ENCODE measurements around the gene FIP1L1. TPM values are rescaled to one million over a fixed set of nuclear protein-coding genes. Genes with fewer than 3 reads are reported as not detected.

The FIP1L1 gene
- total and polyA plus RNA-seq, 2 of the 13 experiments (the other 11 are each of a cell fraction or from before 2014, with no cell fraction given): 14.9 to 69.4 TPM

GRCh38 chr4:53377319-53378170, at the start of gene FIP1L1 (continued):
- TF ChIP-seq TEAD2 (CRISPR knock-in tag; IDR thresholded peaks at IDR 0.05): no peak
- 0 out of 2 replicates have a peak, but pooled peaks have one; percentile 22 for TF ChIP-seq ZNF101 (CRISPR knock-in tag; IDR thresholded peaks at IDR 0.05; ENCODE audit: borderline replicate concordance, low read depth)
- no peak for TF ChIP-seq RFXANK (CRISPR knock-in tag; IDR thresholded peaks at IDR 0.05)
- no peak for TF ChIP-seq ZNF207 (IDR thresholded peaks at IDR 0.05; ENCODE audit: borderline replicate concordance)
- no peak for TF ChIP-seq ZNF549 (CRISPR knock-in tag; IDR thresholded peaks at IDR 0.05)
- TF ChIP-seq ZBTB3 (CRISPR knock-in tag; IDR thresholded peaks at IDR 0.05; ENCODE audit: borderline replicate concordance, low read depth): no peak
- TF ChIP-seq NFYC (CRISPR knock-in tag; IDR thresholded peaks at IDR 0.05): peak; percentile 49
- TF ChIP-seq TARDBP (CRISPR knock-in tag; IDR thresholded peaks at IDR 0.05): peak; percentile 62; the same call in 1 of the 2 replicates
- TF ChIP-seq ZSCAN5A (CRISPR knock-in tag; IDR thresholded peaks at IDR 0.05; ENCODE audit: borderline replicate concordance): peak; percentile 76; the same call in 1 of the 2 replicates
- 0 out of 2 replicates have a peak, but pooled peaks have one; percentile 36 for TF ChIP-seq KDM4B (CRISPR knock-in tag; IDR thresholded peaks at IDR 0.05)
- TF ChIP-seq ZNF782 (CRISPR knock-in tag; IDR thresholded peaks at IDR 0.05; ENCODE audit: borderline replicate concordance): peak; percentile 61; the same call in 1 of the 2 replicates
- TF ChIP-seq ZNF343 (CRISPR knock-in tag; IDR thresholded peaks at IDR 0.05): 0 out of 2 replicates have a peak, but pooled peaks have one; percentile 73
- TF ChIP-seq FOXP4 (CRISPR knock-in tag; IDR thresholded peaks at IDR 0.05): peak; percentile 46; the same call in 1 of the 2 replicates
- TF ChIP-seq ZBTB46 (CRISPR knock-in tag; IDR thresholded peaks at IDR 0.05; ENCODE audit: borderline replicate concordance): no peak
- TF ChIP-seq HOXD1 (CRISPR knock-in tag; IDR thresholded peaks at IDR 0.05): 0 out of 2 replicates have a peak, but pooled peaks have one; percentile 18
- peak; percentile 78; the same call in 1 of the 2 replicates for TF ChIP-seq KLF12 (CRISPR knock-in tag; IDR thresholded peaks at IDR 0.05; ENCODE audit: borderline replicate concordance)
- TF ChIP-seq THYN1 (CRISPR knock-in tag; IDR thresholded peaks at IDR 0.05; ENCODE audit: borderline replicate concordance, low read depth): no peak
- no peak for TF ChIP-seq NR2F6 (IDR thresholded peaks at IDR 0.05)
- no peak for TF ChIP-seq NR2F6 (CRISPR knock-in tag; IDR thresholded peaks at IDR 0.05)
- TF ChIP-seq ASH2L (IDR thresholded peaks at IDR 0.05; ENCODE audit: insufficient read length, low read depth, low read length): peak; percentile 89
- TF ChIP-seq ZMYM2 (CRISPR knock-in tag; IDR thresholded peaks at IDR 0.05): no peak
- 0 out of 2 replicates have a peak, but pooled peaks have one; percentile 64 for TF ChIP-seq ZNF383 (CRISPR knock-in tag; IDR thresholded peaks at IDR 0.05; ENCODE audit: borderline replicate concordance)
